Measurements from ENCODE around the gene FAM13B.
"Not testable (repeated sequence)": the region's sequence is repeated elsewhere in the genome, so short reads cannot be mapped to it uniquely, and the experiment has no call there.

FAM13B gene

DNA sequence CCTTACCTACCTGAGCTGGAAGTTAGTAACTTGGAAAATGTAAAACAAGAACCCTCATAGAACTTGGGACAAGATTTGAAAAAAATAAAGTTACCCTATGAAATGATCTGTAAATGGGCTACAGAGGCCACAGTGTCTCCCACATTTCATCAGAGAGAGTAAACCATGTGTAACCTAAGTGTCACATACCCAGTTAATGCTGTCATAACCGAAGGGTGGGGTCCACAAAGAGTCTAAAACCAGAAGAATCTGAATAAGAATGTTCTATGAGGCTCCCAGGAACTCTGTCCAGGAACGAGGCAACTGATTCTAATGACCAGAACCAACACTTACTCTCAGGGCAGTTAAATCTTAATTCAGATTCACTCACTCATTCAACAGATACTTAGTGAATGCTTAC lies 1.0 kb upstream of the FAM13B start:
- no peak for DNase-seq

DNA sequence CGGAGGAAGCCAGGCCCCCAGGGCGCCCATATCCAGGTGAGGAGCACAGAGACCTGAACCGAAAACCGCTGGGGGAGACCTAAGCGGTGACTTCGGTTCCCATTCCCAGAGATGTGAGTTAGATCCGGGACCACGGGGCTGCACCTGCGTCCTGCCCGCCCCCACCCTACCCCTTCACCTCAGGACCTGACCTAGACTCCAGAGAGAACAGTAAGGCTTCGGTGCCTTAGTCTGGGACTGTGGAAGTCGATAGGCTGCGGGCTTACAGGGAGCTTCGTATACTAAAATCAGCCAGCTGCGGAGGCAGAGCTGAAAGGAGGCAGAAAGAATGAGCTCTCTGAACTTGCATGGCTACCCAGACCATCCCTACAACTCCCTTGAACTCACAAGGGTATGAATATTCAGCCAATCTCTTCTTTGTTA lies 518 bp upstream of the FAM13B start:
- peak; percentile 24 for DNase-seq

DNA sequence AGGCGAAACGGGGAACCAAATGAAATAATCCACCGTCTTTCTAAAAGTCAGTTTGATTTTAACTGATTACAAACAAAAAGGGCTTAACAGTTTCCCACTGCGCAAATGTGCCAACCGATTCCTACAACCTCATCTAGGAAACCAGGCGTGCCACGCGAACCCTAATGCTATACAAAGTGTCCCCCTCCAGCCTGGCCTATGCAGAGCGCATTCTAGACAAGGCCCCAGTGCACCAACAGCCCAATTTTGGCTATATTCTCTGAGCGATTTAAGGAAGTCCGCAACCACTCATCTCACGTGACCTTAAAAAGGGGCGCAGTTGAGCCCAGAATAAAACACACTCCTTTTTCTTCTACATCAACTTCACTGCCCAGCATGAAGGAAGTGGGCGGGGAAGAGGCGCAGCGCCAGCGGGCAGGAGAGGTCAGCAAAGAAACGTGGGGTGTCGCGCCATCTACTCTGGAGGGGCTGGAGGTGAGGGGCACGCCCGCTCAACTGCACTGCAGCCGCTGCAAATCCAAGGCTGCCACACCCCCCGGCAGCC lies 779 bp downstream of the FAM13B start:
- DNase-seq = peak; percentile 11

DNA sequence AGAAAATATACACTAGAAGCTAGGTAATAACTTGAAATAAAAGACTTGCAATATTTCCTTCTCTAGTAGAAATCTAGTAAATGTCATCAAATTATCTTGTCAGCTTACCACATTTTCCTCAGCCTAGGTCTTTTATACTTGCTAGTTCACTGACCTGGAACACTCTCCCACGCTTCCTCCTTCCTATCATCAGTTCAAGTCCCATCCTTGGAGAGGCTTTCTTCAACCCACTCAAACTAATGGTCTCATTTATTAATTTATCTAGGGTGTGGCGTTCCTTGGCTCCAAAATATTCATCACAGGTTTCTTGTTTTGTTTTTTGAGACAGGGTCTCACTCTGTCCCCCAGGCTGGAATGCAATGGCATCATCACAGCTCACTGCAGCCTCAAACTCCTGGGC lies 2.9 kb downstream of the FAM13B start:
- no peak for DNase-seq

DNA sequence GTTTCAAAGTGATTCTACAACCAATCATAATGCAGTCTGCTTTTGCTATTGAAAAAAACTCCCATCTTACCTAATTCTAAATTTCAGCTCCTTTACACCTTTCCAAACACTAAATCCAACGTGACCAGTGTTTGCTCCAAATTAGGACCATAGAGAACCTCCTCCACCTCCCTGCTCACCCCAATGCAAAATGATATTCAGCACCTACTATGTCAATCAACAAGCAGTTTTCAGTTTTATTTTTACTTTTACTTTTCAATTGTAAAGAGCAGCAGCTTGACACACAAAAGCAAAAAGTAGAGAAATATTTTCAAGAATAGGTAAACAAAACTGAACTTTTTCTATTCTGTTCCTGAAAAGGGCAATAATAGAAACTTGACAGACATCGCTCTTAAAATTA lies 3.4 kb downstream of the FAM13B start:
- DNase-seq = no peak

DNA sequence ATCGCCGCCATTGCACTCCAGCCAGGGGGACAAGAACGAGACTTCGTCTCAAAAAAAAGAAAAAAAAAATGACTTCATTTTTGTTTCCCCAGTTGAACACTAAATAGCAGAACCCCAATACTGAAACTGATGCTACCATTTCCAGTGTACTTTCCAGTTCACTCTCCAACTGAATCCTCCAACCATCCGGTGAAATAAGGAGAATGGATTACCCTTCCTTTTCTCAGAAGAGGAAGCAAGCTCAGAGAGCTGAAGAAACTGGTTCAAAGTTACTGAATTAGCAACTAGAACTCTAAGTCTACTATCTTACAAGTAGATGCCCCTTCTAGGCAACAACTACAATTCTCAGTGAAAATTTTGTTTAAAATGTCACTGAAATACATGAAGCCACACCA lies 3.9 kb downstream of the FAM13B start:
- DNase-seq = no peak

DNA sequence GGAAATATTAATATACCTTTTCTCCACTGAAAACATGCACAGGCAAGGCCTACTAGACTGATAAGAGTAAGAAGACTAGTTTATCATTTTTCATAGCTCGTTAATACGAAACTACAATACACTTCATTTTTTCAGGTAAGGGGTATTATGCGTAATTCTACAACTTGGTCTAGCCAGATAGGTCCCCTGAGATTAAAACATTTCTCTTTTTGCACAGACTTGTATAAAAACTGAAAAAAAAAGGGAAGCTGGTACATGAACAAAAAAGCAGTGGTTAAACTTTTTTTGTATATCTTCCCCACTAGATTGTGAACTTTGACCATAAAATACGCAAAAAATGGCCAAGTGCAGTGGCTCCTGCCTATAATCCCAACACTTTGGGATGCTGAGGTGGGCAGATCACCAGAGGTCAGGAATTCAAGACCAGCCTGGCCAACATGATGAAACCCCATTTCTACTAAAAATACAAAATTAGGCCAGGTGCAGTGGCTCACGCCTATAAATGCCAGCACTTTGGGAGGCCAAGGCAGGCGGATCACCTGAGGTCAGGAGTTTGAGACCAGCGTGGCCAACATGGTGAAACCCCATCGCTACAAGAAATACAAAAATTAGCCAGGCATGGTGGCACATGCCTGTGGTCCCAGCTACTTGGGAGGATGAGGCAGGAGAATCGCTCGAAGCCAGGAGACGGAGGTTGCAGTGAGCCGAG lies 4.5 kb downstream of the FAM13B start:
- DNase-seq = not testable (repeated sequence)

DNA sequence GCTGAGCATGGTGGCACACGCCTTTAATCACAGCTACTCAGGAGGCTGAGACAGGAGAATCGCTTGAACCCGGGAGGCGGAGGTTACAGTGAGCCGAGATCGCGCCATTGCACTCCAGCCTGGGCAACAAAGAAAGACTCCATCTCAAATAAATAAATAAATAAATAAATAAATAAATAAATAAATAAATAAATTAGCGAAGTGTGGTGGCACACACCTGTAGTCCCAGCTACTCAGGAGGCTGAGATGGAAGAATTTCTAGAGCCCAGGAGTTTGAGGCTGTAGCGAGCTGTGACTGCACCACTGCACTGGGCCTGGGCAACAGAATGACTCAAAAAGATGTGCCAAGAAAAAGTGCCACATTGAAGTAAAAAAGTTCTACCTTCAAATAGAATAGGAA lies 6.1 kb downstream of the FAM13B start:
- not testable (repeated sequence) for DNase-seq

DNA sequence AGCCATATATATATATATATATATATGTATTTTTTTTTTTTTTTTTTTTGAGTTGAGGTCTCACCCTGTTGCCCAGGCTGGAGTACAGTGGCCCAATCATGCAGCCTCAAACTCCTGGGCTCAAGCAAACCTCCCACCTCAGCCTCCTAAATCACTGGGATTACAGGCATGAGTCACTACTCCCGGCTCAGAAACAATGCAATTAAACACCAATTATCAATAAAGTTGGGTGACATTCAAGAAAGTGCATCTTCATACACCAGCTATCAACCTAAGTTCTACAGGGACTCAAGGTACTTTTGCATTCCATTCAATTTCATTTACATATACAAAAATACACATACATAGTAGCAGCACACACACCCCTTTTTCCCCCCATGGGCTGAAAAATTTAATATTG lies 7.6 kb downstream of the FAM13B start:
- no peak for DNase-seq

DNA sequence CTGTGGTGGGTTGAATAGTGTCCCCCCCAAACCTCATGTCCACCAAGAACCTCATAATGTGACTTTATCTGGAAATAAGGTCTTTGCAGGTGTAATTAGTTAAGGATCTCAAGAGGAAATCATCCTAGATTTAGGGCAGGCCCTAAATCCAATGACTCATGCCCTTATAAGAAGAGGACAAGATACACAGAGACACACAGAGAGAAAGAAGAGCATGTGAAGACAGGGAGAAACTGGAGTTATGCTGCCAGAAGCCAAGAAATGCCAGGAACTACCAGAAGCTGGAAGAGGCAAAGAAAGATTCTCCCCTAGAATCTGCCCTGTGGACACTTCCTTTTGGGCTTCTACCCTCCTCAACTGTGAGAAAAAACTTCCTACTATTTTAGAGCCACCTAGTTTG lies 8.8 kb downstream of the FAM13B start:
- no peak for DNase-seq

DNA sequence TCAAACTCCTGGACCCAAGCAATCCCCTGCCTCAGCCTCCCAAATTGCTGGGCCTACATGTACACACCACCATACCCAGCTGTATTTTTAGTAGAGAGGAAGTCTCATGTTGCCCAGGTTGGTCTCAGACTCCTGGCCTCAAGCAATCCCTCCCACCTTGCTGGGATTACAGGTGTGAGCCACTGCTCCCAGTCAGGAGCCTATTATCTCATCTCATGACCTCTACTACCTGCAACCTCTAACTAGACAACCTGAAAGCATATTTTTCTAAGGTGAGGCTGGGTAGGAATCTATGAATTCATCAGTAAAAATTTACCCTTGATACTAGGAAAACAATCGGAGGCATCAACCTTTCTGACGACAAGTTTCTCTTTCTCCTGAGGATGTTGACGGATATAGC lies 10.0 kb downstream of the FAM13B start:
- no peak for DNase-seq

DNA sequence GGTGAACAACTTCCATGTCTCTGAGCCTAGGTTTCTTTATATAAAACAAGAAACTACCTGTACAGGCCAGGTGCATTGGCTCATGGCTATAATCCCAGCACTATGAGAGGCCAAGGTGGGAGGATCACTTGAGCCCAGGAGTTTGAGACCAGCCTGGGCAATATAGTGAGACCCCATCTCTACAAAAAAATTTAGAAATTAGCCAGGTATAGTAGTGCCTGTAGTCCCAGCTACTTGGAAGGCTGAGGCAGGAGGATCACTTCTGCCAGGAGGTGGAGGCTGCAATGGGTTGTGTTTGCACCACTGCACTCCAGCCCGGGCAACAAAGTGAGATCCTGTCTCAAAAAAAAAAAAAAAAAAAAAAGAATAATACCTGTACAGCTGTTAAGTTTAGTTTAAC lies 11.1 kb downstream of the FAM13B start:
- DNase-seq = no peak

DNA sequence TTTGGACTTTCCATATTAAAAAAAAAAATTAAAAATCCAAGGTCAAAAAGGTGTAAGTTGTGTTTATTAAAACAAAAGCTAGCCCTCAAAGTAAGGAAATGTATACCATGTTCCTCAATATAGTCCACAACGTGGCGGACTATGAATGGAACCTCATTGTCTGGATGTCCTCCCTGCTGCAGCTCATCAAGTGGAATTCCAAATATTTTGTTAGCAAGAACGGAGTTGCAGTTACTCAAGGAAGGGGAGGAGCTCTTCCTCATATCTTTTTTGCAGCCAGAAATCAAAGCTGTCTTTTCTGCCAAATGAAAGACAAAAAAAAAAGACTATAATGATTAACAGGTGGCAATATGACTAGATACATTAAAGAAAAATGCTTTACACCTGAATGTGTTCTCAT lies 14.0 kb downstream of the FAM13B start:
- DNase-seq = no peak

DNA sequence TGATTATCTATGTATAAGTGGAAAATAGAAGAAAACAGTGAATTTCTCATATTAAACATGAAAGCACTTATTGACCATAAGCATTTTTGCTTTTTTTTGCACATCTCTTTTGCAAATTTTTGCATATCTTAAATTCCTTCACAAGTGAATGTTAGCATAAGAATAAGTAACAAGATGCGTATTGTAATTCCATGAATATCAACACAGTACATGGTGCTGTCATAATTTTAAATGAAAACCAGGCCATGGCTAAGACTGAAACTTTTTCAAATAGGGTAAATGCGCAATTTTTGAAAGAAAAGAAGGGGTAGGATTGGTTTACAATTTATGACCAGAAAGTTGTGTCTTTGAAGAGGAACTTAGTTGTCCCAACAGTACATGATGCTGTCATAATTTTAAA lies 17.0 kb downstream of the FAM13B start:
- no peak for DNase-seq

DNA sequence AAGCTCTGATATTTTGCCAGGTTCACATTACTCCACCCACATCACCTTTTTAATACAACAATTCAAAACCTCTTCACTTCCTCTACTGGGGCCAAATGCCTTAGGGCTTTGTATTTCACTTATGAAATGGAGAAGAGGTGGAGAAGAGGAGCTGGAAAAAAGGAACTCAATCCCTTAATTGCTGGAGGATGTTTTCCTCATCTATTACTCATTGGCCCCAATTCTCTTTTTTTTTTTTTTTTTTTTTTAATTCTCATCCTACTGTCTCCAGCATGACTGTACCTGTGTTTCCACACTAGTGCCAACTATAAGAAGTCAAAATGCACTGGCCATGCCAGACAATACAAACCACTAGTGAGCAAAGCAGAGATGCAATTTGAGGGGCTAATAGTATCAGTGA lies 20.9 kb downstream of the FAM13B start:
- no peak for DNase-seq

DNA sequence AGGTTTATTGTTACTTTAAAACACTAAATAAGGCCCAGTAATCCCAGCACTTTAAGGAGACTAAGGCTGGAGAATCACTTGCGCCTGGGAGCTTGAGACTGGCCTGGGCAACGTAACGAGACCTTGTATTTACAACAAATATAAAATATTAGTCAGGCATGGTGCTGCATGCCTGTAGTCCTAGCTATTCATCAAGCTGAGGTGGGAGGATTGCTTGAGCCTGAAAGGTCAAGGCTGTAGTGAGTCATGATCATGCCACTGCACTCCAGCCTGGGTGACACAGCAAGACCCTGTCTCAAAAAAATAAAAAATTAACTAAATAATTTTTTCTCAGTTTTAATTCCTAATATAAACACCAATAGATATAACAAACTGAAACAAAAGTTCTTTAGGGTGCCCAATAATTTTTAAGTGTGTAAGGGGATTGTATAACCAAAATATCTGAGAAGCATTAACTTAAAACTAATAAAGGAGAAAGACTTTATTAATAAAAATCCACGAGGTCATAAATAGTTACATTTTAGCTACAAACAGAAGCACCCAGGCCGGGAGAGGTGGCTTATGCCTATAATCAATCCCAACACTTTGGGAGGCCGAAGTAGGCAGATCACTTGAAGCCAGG lies 32.7 kb downstream of the FAM13B start:
- no peak for DNase-seq

DNA sequence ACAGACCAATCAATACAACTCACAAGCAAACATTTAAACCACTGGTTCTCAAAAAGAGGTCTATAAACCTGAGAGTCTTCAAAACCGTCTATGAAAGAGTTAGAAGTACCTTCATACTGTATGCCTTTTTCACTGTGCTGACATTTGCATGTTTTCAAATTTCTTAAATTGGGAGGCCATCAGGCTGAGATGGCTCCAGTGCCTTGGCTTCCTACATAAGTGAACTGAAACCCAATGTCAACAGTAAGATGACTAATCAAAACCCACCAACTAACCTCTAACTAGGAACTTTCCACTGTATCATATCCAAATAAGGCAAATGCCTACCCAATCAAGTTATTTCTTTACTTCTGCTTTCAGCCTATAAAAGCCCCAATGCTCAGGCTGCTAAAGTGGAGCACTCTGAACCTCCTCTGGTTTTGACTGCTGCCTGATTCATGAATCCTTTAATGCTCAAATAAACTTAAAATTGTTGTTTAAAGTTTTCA lies 35.1 kb downstream of the FAM13B start:
- DNase-seq = no peak

DNA sequence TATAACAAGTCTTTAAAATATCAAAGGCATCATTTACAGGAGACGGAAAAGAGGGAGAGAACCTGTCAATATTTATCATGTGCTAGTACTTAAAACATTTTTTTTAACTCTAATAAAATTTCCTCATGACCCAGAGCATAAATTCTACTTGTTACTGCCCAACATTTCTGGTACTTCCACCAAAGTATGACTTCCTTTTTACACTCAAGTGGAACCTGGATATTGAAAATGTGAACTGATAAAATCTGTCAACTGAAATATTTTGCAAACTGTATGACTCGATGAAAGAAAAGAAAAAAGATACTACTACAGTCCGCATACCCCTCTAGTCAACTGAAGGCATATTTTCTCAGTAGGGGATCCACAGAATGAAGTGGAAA lies 37.1 kb downstream of the FAM13B start:
- DNase-seq = no peak

DNA sequence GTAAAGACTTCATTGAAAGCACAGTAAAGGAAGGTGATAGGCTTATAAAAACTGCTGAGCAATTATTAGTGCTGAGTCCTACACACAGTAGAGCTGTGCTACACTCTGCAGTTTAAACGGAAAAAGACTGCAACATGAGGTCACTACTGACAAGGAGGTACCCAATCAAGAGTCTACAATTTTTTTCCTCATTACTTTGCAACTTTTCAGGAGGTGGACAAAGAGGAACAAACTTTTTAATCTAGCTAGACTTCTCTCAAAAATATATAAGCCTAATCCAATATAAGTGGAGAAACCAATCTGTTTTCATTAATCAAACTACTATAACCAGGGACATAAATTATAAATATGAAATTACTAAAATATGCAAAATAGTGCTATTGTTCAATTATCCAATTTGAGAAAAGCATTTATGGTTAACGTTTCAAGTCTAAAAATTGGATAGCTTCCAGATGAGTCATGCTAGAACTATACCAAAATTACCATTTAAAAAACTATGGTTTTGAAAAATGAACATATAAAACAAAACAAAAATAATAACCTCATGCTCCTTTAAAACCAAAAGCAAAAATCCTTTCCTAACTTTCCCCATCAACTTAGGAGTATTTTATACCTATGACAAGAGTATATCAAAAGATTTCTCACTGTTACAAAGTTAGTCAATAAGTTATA lies 37.7 kb downstream of the FAM13B start:
- no peak for DNase-seq

DNA sequence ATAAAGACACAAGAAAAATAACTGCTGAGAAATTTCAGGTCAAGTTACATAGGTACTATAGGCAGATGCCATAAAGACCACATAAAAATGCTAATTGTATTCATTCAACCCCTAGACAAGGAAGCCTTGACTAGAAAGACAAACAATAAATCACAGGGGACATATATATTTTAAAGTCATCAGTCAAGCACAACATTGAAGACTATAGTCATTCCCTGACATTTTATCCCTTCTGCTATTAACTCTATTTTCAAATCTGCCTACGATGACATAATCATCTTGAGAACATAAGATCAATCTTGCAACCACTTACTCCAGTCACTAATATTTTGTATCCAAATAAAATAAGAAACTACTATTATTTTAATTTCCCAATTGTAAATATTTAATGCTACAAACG lies 38.3 kb downstream of the FAM13B start:
- DNase-seq = no peak

DNA sequence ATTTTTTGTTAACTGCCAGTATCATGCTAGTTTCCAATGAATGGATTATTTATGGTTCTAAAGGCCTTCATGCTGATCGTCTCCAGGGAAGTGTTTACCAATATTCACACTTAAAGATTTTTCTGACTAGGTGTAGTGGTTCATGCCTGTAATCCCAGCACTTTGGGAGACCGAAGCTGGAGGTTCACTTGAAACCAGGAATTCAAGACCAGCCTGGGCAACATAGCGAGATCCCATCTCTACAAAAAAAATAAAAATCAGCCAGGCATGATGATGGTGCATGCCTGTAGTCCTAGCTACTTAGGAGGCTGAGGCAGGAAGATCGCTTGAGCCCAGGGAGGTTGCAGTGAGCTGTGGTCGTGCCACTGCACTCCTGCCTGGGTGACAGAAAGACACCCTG lies 43.5 kb downstream of the FAM13B start:
- DNase-seq = no peak

DNA sequence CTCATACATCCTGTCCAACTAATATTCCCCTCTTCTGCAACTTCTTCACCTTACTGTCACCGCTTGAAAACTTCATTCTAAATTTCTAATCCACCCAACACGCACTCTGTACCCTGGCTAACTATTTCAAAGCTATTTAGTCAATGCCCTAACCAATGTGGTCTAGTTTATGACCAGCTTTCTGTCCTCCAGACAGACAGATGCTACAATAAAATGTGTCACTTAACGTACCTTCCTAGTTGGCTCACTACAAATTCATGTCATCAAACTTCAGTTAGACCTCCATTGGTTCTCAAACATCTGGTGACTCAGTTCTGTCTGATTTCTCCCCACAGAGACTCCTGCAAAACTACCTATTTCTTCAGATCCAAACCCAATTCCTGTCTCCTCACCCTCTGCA lies 57.7 kb downstream of the FAM13B start:
- no peak for DNase-seq

DNA sequence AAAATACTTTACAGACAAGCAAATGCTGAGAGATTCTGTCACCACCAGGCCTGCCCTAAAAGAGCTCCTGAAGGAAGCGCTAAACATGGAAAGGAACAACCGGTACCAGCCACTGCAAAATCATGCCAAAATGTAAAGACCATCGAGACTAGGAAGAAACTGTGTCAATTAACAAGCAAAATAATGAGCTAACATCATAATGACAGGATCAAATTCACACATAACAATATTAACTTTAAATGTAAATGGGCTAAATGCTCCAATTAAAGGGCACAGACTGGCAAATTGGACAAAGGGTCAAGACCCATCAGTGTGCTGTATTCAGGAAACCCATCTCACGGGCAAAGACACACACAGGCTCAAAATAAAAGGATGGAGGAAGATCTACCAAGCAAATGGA lies 62.5 kb downstream of the FAM13B start:
- not testable (repeated sequence) for DNase-seq

DNA sequence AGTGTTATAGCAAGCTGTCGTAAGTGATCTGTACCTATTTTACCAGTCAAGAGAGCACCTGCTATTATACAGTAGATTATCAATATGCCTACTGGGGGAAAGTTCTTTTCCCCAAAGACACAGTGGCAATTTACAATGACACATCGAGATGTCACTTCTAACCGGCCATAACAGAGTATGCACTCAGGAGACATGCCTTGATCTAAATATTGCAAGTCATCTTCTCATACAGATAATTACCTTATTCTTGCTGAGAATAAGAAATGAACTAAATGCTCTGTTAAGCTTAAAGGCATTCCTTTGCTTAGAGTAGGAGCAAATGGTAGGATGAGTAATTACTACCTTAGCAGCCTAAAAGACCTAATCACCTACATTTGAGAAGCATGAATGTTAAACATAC lies 72.1 kb downstream of the FAM13B start:
- no peak for DNase-seq
